Body of pancreas (tissue), 4 donors: ENCODE results near the gene PKD1L1.

ENCODE experiments used
- POLR2A ChIP-seq, 3 donors: fragments of 450-650 bp; IDR thresholded peaks; one replicate each; pipeline ENCODE4 v1.6.1; 2016; ENCODE audit warnings: antibody characterized with exemption in 3 of 3, mild to moderate bottlenecking in 2 of 3
- TF ChIP-seq, protein P1 (sequence below), 7 experiments: fragments of 450-650 bp in 4 of 7; fragments of 200-600 bp in 3 of 7; sonication (generic) in 3 of 7; IDR thresholded peaks; one replicate each; pipeline ENCODE4 v1.5.1; 2016 to 2019; ENCODE audit warnings: antibody characterized with exemption in 7 of 7

DNA sequence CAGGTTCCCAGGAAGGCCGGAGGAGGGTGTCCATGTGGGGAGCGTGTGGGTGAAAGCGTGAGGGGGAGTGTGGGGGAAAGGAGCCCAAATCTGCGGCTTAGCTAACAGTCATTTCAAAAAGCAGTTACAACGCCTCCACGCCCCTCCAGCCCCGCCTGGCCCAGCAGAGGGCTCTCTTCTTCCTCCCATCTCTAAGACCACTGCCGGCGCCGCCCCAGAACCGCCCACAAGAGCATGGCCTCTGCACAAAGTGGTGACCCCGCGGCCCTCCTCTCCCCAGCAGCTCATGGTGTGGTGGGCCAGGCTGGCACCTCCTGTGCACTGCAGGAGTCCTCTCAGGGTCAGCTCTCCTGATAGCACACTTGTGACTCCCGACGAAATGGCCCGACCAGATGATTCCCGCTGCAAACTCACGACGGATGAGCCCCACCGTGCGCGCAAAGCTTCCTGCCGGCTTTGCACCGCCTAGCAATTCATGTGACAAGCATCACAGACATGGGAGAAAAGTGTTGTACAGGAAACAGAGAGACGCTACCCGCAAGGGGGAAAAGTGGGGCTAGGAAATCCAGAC lies 43.6 kb upstream of the PKD1L1 start:
- TF ChIP-seq, protein P1, sequence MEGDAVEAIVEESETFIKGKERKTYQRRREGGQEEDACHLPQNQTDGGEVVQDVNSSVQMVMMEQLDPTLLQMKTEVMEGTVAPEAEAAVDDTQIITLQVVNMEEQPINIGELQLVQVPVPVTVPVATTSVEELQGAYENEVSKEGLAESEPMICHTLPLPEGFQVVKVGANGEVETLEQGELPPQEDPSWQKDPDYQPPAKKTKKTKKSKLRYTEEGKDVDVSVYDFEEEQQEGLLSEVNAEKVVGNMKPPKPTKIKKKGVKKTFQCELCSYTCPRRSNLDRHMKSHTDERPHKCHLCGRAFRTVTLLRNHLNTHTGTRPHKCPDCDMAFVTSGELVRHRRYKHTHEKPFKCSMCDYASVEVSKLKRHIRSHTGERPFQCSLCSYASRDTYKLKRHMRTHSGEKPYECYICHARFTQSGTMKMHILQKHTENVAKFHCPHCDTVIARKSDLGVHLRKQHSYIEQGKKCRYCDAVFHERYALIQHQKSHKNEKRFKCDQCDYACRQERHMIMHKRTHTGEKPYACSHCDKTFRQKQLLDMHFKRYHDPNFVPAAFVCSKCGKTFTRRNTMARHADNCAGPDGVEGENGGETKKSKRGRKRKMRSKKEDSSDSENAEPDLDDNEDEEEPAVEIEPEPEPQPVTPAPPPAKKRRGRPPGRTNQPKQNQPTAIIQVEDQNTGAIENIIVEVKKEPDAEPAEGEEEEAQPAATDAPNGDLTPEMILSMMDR (IDR thresholded peaks at IDR 0.05), result peak; percentile 19 to 77 (median 62)
- TF ChIP-seq POLR2A (IDR thresholded peaks at IDR 0.05), result peak in 2 of 3 donors; percentile 15 to 26
